NB4 (cell line): ENCODE results near the gene UTF1.

Experiments used
- DNase-seq: peaks from one replicate; pipeline ENCODE4 v3.0.0; 2010; ENCODE audit warnings: low read depth
- H3K4me3 ChIP-seq: one replicate; pipeline ENCODE4 v1.5.1; 2011; ENCODE audit warnings: mild to moderate bottlenecking, low read depth, low read length, moderate library complexity
- MYC ChIP-seq: IDR thresholded peaks from 2 replicates; pipeline ENCODE4 v1.6.1; 2011; ENCODE audit warnings: low read depth, low read length
- POLR2A ChIP-seq: IDR thresholded peaks from 2 replicates; pipeline ENCODE4 v1.6.1; 2011; ENCODE audit warnings: mild to moderate bottlenecking; ENCODE audit not compliant: insufficient read length; ENCODE audit errors: extremely low read depth
- TF ChIP-seq, protein P1 (sequence below): IDR thresholded peaks from 2 replicates; pipeline ENCODE4 v1.6.1; 2011; ENCODE audit warnings: low read depth, low read length
- TF ChIP-seq, protein P2 (sequence below): IDR thresholded peaks from one replicate; pipeline ENCODE4 v1.5.1; 2012; ENCODE audit warnings: low read depth, low read length

Gene UTF1

DNA sequence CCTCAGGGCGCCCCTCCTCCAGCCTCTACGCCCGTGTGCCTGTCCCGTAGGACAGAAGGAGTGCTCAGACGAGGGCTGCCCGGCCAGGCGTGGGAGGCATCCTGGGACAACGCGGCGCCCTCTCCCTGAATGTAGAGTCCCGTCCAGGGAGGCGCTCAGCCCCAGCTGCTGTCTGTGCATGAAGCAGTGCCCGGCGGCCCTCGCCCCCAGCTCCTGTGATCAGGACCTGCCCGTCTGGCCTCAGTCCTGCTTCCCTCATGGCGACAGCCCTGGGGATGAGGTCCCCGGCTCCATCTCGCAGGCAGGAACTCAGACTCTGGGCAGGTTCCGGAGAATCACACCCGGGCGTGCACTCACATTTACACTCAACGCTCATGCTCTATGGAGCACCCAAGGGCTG is 24.9 kb upstream of the UTF1 start:
- no peak for DNase-seq
- H3K4me3 ChIP-seq = no peak overlapping the region
- TF ChIP-seq, protein P1, sequence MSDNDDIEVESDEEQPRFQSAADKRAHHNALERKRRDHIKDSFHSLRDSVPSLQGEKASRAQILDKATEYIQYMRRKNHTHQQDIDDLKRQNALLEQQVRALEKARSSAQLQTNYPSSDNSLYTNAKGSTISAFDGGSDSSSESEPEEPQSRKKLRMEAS = no peak

DNA sequence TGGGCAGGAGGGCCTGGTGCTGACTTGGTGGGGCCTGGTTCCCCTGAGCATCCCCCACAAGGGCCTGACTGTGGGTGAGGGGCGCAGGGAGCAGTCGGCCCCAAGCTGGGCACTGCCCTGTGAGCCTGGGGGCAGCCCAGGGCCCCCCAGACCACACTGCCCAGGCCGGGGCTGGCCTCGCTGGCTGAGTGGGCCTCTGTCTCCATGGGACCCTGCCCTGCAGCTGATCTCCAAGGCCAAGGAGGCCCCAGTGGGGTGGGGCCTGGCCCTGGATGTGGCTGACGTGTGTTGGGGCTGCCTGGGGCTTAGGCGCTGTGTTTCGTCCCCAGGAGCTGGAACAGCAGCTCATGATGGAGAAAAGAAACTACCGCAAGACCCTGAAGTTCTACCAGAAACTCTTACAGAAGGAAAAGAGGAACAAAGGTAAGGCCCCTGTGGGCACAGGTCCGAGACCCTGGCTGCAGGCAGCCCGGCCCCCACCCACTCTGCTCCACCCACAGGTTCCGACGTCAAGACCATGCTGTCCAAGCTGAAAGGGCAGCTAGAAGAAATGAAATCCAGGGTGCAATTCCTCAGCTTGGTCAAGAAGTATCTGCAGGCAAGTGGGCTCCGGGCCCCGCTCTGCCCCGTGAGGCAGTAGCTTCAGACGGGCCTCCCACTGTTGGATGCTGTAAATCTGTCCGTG is 23.5 kb upstream of the UTF1 start:
- no peak for DNase-seq
- H3K4me3 ChIP-seq = no peak overlapping the region
- TF ChIP-seq MYC (no peak), POLR2A (no peak)
- TF ChIP-seq, protein P1 = no peak

DNA sequence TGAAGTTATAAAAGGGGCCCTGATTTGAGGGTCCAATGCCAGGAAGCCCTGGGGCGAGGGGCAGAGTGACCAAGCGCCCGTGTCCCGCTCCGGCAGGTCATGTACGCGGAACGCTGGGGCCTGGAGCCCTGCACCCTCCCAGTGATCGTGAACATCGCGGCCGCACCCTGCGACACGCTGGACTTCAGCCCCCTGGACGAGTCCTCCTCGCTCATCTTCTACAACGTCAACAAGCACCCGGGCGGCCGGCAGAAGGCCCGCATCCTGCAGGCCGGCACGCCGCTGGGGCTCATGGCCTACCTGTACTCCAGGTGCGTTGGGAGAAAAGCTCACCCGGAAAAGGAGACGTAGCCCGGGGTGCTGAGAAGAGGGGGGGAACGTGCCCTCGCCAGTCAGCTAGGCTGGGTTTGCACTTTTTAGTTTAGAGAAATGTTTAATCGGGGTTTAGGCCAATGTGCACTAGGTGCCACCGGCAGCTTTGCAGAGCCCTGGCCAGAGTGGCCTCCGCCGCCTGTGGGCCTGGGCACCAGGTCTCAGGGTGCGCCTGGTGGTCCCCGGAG is 22.9 kb upstream of the UTF1 start:
- TF ChIP-seq MYC = no peak
- TF ChIP-seq, protein P1 = no peak
- TF ChIP-seq, protein P2, sequence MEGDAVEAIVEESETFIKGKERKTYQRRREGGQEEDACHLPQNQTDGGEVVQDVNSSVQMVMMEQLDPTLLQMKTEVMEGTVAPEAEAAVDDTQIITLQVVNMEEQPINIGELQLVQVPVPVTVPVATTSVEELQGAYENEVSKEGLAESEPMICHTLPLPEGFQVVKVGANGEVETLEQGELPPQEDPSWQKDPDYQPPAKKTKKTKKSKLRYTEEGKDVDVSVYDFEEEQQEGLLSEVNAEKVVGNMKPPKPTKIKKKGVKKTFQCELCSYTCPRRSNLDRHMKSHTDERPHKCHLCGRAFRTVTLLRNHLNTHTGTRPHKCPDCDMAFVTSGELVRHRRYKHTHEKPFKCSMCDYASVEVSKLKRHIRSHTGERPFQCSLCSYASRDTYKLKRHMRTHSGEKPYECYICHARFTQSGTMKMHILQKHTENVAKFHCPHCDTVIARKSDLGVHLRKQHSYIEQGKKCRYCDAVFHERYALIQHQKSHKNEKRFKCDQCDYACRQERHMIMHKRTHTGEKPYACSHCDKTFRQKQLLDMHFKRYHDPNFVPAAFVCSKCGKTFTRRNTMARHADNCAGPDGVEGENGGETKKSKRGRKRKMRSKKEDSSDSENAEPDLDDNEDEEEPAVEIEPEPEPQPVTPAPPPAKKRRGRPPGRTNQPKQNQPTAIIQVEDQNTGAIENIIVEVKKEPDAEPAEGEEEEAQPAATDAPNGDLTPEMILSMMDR = no peak
- no peak for TF ChIP-seq POLR2A

DNA sequence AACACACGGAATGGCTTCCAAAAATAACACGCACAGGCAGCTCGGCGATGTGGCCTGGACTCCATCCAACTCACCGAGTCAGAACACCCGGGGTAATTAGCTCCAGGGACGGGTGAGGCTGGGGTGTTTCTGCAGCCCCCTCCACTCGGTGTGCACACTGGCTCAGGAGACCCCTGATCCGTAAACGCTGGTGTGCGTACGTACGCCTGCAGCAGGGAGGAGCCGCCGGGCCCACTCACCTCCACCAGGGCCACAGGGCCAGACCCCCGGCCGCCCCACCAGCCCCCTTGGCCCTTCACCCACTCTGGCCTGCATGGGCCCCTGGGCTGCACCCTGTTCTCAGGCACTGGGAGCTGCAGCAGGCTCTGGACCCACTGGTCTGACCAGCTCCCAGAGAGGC is 22.4 kb upstream of the UTF1 start:
- TF ChIP-seq, protein P1 = no peak
- TF ChIP-seq POLR2A (no peak), MYC (no peak)
- TF ChIP-seq, protein P2 = no peak

More for the DNA sequence above, 22.9 kb upstream of the UTF1 start:
- no peak for DNase-seq
- H3K4me3 ChIP-seq = no peak overlapping the region

DNA sequence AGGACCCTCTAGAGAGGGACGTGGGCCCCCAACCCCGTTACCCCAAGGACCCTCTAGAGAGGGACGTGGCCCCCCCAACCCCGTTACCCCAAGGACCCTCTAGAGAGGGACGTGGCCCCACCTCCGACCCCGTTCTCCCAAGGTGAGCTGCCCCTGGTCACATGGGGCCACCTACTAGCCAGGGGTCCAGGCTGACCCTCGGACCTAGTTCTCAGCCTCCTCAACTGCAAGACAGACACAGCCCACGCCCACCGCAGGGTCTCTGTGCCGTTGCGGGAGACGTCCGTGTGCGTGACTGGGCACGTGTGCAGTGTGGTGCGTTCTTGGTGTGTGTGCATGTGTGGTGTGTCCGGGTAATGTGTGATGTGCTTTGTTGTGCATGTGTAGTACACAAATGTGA is 21.6 kb upstream of the UTF1 start:
- no peak for TF ChIP-seq MYC
- TF ChIP-seq POLR2A = no peak
- TF ChIP-seq, protein P1 = no peak
- TF ChIP-seq, protein P2 = no peak
- no peak overlapping the region for H3K4me3 ChIP-seq
- no peak for DNase-seq

More for the DNA sequence above, 22.4 kb upstream of the UTF1 start:
- DNase-seq = no peak
- H3K4me3 ChIP-seq = no peak overlapping the region

DNA sequence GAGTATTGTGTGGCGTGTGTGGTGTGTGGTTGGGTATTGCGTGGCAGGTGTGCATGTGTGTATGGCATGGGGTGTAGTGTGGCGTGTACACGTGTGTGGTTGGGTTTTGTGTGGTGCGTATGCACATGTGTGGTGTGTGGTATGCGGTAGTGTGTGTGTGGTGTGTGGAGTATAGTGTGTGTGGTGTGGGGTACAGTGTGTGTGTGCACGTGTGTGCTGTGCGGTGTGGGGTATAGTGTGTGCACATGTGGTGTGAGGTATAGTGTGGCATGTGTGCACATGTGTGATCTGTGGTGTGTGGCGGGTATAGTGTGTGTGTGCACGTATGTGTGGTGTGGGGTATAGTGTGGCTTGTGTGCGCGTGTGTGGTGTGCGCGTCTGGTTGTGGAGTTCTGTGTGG is 20.9 kb upstream of the UTF1 start:
- H3K4me3 ChIP-seq = no peak overlapping the region
- TF ChIP-seq, protein P2 = no peak
- TF ChIP-seq MYC = no peak
- DNase-seq = no peak

DNA sequence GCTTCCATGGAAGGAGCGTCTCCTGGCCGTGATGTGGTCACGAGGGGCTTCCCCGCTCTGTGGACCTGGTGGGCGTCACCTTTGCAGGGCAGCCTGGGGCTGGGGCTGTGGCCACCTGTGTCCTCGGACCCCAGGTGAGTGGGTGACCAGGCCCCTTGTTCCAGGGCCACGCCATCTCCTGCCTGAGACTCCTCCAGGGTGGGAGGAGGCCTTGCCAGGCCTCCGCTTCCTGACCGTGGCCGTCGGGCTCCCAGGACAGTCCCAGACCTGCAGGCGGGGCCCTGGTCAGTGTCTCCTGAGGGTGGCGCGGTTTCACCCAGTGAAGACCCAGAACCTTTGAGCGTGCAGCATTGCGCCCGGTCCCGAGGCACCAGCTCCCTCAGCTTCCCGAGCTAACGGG is 20.4 kb upstream of the UTF1 start:
- TF ChIP-seq POLR2A = no peak
- TF ChIP-seq, protein P1 = no peak
- TF ChIP-seq, protein P2 = no peak
- no peak for TF ChIP-seq MYC
- no peak for DNase-seq
- H3K4me3 ChIP-seq = no peak overlapping the region
